HepG2 (cell line): ENCODE results near the gene COQ3. TPM values are rescaled to one million over a fixed set of nuclear protein-coding genes. Genes with fewer than 3 reads are reported as not detected.

Experiments
- AHR ChIP-seq: IDR thresholded peaks from 2 replicates; pipeline ENCODE4 v1.6.1; 2018; ENCODE audit warnings: missing genetic modification reagents, missing compliant biosample characterization
- LRRFIP1 ChIP-seq: sonication (generic); formaldehyde crosslinking; conservative IDR thresholded peaks from 2 replicates; pipeline ENCODE4 v1.4.0; 2020; ENCODE audit warnings: missing genetic modification reagents
- MLLT10 ChIP-seq: sonication (generic); formaldehyde crosslinking; IDR thresholded peaks from 2 replicates; pipeline ENCODE4 v1.4.0; 2020; ENCODE audit warnings: missing genetic modification reagents
- PAWR ChIP-seq: sonication (generic); formaldehyde crosslinking; IDR thresholded peaks from 2 replicates; pipeline ENCODE4 v1.4.0; 2020; ENCODE audit warnings: missing genetic modification reagents, mild to moderate bottlenecking, borderline replicate concordance
- RARG ChIP-seq: sonication (generic); formaldehyde crosslinking; IDR thresholded peaks from 2 replicates; pipeline ENCODE4 v1.4.0; 2020; ENCODE audit warnings: low read depth, mild to moderate bottlenecking, missing genetic modification reagents
- ZBTB40 ChIP-seq, 2 experiments: fragments of 450-650 bp in 1 of 2; sonication (generic) in 1 of 2; formaldehyde crosslinking in 1 of 2; IDR thresholded peaks; 2 replicates each; pipeline versions ENCODE4 v1.6.1 to v1.8.0; 2016 to 2022; ENCODE audit warnings: antibody characterized with exemption in 1 of 2, mild to moderate bottlenecking in 1 of 2, missing genetic modification reagents in 1 of 2
- ZNF282 ChIP-seq: fragments of 450-650 bp; IDR thresholded peaks from 2 replicates; pipeline ENCODE4 v1.6.1; 2018; ENCODE audit not compliant: partially characterized antibody
- ZNF580 ChIP-seq: IDR thresholded peaks from 2 replicates; pipeline ENCODE4 v1.6.1; 2016; ENCODE audit warnings: low read depth, borderline replicate concordance
- ZSCAN22 ChIP-seq: sonication (generic); formaldehyde crosslinking; IDR thresholded peaks from 2 replicates; pipeline ENCODE4 v1.4.0; 2020; ENCODE audit warnings: mild to moderate bottlenecking, missing genetic modification reagents
- polyA plus RNA-seq, 8 experiments: library from polyadenylated mRNA; depleted of rRNA in 3 of 8; stranded (reverse) in 7 of 8; unstranded in 1 of 8; fragments of >200 nt; fragmentation: Illumina TruSeq in 4 of 8; extraction: Trizol in 4 of 8; gene quantifications; 2 replicates each; pipeline versions ENCODE4 v1.2.1 to v1.2.3, GENCODE V29; 2011 to 2016; ENCODE audit warnings: low read depth in 4 of 8, missing spikeins in 1 of 8, mixed read lengths in 1 of 8; ENCODE audit not compliant: insufficient read depth in 1 of 8
- total RNA-seq, 5 experiments: library from RNA; depleted of rRNA; stranded (reverse); fragments of >200 nt; fragmentation: Illumina TruSeq; extraction: Trizol; gene quantifications; 2 replicates each; pipeline ENCODE4 v1.2.3, GENCODE V29; 2016; ENCODE audit warnings: low read depth in 1 of 5
- TF ChIP-seq, protein P1 (sequence below): IDR thresholded peaks from 2 replicates; pipeline ENCODE4 v1.6.1; 2012; ENCODE audit warnings: low read length, improper control_type of control experiment

The COQ3 gene
- total and polyA plus RNA-seq, 2 of the 13 experiments (the other 11 are each of a cell fraction or from before 2014, with no cell fraction given): 5.3 to 20.5 TPM

- TF ChIP-seq AHR (peak; percentile 73; the same call in 1 of the 2 replicates), ZNF282 (no peak), PAWR (CRISPR knock-in tag) (0 out of 2 replicates have a peak, but pooled peaks have one; percentile 45), RARG (CRISPR knock-in tag) (no peak), ZBTB40 (IDR thresholded peaks at IDR 0.05) (peak; percentile 90), ZBTB40 (CRISPR knock-in tag; IDR thresholded peaks at IDR 0.05) (peak; percentile 51; the same call in 1 of the 2 replicates), MLLT10 (CRISPR knock-in tag) (no peak), ZNF580 (CRISPR knock-in tag) (peak; percentile 65; the same call in 1 of the 2 replicates), LRRFIP1 (no peak), ZSCAN22 (CRISPR knock-in tag) (no peak; the same call in 1 of the 2 replicates)
- TF ChIP-seq, protein P1, sequence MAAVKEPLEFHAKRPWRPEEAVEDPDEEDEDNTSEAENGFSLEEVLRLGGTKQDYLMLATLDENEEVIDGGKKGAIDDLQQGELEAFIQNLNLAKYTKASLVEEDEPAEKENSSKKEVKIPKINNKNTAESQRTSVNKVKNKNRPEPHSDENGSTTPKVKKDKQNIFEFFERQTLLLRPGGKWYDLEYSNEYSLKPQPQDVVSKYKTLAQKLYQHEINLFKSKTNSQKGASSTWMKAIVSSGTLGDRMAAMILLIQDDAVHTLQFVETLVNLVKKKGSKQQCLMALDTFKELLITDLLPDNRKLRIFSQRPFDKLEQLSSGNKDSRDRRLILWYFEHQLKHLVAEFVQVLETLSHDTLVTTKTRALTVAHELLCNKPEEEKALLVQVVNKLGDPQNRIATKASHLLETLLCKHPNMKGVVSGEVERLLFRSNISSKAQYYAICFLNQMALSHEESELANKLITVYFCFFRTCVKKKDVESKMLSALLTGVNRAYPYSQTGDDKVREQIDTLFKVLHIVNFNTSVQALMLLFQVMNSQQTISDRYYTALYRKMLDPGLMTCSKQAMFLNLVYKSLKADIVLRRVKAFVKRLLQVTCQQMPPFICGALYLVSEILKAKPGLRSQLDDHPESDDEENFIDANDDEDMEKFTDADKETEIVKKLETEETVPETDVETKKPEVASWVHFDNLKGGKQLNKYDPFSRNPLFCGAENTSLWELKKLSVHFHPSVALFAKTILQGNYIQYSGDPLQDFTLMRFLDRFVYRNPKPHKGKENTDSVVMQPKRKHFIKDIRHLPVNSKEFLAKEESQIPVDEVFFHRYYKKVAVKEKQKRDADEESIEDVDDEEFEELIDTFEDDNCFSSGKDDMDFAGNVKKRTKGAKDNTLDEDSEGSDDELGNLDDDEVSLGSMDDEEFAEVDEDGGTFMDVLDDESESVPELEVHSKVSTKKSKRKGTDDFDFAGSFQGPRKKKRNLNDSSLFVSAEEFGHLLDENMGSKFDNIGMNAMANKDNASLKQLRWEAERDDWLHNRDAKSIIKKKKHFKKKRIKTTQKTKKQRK: no peak
Observed at GRCh38 chr6:99424761-99425646, 31.0 kb upstream of the COQ3 start, which contains the start of gene PNISR (continued).
